ENCODE results near the gene ZNF512B.
A peak's percentile ranks its signal among the peaks of the same experiment; 100 is the strongest.
"Not testable (repeated sequence)": the region's sequence is repeated elsewhere in the genome, so short reads cannot be mapped to it uniquely, and the experiment has no call there.

ZNF512B gene

DNA sequence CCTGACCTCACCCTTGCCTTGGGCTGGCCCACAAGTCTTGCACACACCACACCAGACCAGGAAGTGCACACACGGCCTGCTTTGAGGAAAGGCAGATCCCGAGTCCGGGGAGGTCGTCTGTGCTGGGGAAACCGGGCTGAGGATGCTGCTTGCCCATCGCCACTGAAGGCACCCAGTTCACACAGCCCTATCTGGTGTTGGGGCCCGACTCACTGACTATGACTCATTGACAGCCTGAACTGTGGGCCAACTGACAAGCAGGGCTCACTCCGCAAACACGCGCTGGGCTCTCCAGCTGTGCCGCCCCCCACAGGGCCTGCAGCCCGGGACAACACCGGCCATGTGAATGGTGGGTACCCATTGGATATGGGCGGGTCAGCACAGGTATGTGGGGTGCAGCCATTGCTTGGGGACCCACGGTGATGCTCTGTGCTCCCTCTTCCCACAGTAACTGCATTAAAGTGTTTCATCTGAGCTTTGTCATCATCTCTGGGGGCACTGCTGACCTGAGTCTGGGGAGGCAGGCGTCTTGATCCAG, 8.1 kb upstream of the ZNF512B start:
- DNase-seq (ENCODE audit: low spot score): peak; percentile 65

GRCh38 chr20:63976980-63977738, 7.4 kb upstream of the ZNF512B start:
- DNase-seq (ENCODE audit: low spot score): no peak

DNA sequence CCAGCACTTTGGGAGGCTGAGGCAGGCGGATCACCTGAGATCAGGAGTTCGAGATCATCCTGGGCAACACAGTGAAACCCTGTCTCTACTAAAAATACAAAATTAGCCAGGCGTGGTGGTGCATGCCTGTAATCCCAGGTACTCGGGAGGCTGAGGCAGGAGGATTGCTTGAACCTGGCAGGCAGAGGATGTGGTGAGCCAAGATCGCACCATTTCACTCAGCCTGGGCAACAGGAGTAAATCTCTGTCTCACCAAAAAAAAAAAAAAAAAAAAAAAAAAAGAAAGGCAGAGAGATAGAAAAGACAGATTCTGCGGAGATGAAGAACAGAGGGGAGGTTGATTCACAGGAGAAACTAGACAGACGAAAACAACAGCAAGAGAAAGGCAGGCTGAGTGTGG, 6.8 kb upstream of the ZNF512B start:
- DNase-seq (ENCODE audit: low spot score): not testable (repeated sequence)

DNA sequence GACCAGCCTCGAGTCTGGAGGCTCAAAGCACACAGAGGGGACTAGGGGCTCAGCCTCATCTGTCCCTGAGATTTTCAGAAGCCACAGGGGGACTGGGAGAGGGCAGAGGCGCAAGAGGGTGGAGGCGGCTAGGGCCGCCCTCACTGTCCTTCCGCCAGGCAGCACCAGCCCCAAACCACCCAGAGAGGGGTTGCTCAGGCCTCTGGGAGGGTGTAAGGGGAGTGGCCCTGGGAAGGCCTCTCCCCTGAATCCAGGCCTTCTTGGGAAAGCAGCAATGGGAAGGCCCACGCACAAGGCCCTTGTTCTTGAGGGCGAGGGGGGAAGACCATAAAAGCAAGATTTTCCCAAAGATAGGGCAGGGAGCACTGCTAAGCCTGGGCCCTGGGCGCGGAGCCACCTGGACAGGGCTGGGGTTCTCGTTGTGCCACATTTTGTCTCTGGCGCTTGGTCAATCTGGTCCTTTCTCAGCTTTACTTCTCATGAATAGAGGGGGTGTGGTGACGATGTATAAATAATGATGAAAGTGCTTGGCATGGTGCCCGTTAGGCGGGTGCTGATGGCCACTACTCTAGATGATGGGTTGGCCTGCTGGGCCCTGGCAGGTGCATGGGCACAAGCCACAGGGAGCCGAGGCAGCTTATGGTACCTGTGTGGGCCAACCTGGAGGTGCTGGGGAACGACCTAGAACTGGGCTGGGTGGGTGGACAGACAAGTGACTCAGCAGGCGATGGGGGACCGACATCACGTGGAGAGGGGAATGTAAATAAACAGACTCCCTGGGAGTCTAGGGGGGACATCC, 4.9 kb upstream of the ZNF512B start:
- no peak for DNase-seq (ENCODE audit: low spot score)

GRCh38 chr20:63973636-63974401, 4.1 kb upstream of the ZNF512B start:
- DNase-seq (ENCODE audit: low spot score): peak; percentile 83

GRCh38 chr20:63973160-63973479, 3.4 kb upstream of the ZNF512B start:
- no peak for DNase-seq (ENCODE audit: low spot score)

DNA sequence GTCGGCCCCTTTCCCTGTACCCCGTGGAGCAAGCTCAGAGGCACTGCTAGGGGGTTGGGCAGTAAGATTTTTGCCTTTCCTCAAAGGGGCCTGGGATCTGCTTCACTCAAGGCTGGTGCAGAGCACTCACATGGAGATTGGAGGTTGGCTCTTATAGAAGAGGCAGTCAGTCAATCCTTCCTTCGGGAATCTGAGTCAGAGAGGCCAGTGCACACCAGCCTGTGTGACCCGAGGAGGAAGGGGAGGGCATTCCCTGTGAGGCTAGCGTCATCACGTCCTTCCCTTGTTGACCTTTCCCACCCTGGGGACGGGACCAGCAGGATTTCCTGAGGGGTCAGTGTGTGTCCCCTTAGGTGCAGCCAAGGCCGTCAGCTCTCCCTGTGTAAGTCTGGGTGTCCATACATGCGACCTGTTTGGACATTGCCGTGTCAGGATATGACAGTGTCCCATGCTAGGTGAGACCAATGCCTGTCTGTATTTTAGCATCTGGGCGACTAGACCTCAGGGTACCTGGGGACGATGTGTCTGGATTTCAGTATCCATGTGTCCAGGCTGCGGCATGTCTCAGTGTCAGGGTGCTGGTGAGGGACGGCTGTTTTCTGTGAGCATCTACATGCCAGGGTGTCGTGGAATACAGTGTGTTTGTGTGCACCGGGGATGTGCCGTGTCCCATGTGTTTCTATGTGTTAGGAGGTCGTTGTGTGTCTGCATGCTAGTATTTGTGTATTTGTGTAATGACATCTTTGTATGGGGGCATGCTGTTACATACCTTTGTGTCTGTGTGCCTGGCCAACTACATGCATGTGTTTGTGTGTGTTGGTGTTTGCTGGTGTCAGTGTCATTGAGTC, 2.8 kb upstream of the ZNF512B start:
- DNase-seq (ENCODE audit: low spot score): no peak

DNA sequence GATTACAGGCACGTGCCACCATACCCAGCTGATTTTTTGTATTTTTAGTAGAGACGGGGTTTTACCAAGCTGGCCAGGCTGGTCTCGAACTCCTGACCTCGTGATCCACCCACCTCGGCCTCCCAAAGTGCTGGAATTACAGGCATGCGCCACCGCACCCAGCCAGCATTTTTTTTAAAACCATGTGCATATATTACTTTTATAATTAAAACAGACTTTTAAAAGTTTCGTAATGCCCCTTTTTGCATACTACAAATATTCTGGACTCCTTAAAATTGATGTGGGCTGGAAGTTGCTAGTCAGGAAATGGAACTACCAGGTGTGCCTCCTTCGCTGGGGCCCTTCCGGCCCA, 2.2 kb upstream of the ZNF512B start:
- not testable (repeated sequence) for DNase-seq (ENCODE audit: low spot score)

DNA sequence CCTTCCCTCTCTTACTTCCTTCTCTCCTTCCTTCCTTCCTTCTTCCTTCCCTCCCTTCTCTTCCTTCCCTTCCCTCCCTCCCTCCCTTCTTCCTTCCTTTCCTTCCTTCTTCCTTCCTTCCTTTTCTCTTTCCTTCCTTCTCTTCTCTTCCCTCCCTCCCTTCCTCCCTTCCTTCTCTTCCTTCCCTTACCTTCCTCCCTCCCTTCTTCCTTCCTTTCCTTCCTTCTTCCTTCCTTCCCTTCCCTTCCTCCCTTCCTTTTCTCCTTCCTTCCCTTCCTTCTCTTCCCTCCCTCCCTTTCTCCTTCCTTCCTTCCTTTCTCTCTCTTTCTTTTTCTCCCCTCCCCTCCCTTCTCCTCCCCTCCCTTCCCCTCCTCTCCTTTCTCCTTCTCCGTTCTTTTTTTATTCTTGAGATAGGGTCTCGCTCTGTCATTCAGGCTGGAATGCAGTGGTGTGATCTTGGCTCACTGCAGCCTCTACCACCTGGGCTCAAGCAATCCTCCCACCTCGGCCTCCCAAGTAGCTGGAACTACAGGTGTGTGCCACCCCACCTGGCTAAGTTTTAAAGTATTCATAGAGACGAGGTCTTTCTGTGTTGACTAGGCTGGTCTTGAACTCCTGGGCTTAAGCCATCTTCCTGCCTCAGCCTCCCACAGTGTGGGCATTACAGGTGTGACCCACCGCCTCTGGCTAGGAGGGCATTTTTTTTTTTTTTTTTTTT, 1.1 kb upstream of the ZNF512B start:
- DNase-seq (ENCODE audit: low spot score): no peak

DNA sequence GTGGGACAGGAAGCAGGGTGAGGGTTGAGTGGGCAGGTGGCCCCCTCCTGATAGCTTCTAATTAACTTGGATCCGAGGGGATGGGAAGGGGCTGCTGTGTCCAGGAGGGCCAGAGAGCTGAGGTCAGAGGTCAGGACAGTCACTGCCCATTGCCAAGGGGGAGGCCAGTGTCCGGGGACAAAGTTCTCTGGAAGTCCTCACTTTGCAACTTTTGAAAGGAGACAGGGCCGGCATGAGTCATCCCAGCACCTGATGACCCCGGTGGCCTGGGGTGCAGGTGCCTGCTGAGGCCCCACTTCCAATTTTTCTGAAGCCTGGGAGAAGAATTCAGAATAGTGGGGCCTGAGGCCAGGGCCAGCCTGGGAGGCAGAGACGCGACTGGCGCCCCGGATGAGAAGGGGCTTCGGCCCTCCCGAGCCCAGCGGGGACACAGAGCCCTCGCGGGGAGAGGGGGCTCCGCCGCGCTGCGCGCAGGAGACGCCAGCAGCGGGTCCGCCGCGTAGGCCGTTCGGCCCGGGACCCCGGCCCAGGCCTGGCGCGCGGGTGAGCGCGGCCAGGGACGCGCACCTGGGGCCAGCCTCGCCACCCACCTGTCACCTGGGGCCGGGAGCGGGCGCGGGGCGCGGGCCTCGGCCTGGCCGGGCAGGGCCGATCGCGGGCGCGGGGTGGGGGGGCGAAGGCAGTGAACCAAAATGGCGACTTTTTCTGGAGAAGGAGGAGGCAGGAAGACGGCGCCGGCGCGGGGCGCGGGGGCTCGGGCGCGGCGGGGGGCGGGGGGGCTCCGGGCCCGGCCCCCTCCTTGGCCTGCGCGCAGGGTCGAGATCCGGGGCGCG, 586 bp downstream of the ZNF512B start:
- no peak for DNase-seq (ENCODE audit: low spot score)

DNA sequence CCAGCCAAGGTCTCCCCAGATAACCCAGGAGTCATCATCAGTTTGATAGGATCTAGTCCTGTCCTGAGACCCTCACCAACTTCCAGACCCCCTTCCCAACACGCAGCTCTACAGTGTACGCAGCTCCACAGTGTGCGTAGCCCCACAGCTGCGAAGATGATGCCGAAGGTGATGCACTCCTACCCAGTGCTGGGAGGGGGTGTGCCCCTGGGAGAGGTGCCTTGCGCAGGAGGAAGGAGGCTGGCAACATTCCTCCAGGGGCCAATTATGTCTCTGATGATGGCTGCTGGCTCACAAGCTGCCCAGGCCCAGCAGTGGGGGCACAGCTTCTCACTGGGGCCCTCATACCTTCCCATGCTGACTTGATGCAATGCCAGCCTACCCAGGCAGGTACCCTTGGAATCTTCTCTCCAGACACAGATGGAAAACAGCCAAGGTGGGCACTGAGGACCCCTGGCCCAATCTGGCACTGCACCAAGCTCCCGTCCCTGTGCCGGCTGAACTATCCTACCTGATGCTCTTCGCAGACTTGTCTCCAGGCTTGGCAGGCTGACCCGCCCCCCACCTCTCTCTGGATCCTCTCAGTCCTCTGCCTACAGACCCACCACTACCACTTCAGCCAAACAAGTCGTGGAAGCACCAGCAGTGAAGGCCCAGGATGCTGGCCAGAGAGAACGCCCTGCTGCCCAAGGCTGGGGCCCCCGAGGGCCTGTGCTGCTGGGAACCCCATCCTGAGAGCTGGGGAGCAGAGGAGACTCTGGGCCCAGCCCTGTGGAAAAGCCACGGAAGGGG, 1.4 kb downstream of the ZNF512B start:
- no peak for DNase-seq (ENCODE audit: low spot score)

DNA sequence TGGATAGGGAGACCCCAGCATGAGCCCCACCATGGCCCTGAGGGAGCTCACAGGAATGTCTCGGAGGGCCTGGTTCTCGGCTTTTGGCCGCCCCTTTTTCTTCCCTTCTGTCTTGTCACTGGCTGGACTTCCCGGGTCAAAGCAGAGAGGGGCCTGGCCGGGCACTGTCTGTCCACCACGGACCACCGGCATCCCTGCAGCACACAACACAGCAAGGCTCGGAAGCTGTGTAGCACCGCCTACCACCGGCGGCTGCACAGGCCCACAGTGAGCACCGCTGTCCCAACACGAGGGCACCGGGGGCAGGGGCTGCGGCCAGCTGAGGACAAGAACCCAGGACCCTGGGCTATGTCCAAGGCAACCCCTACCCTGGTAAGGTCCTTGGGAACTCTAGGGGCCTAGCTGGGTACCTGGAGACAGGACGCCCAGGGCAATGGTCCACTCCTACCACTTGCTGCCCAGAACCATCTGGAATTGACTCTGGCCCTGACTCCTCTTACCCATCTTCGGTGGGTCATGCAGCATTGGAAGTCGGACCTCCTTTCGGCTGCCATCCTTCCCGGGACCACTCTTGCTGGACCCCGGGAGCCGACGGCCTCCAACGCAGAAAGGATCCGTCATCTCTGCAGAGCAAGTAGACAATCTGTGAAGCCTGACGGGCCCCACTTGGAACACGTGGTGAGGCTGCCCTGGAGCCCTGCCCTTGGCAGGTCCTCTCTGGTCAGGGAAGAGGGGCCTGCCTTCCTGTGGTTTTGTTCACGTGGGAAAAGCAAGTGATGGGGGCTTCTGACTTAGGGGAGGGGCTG, 2.2 kb downstream of the ZNF512B start:
- no peak for DNase-seq (ENCODE audit: low spot score)

- DNase-seq (ENCODE audit: low spot score): no peak
Measured at GRCh38 chr20:63966944-63967322, 2.8 kb downstream of the ZNF512B start.

DNA sequence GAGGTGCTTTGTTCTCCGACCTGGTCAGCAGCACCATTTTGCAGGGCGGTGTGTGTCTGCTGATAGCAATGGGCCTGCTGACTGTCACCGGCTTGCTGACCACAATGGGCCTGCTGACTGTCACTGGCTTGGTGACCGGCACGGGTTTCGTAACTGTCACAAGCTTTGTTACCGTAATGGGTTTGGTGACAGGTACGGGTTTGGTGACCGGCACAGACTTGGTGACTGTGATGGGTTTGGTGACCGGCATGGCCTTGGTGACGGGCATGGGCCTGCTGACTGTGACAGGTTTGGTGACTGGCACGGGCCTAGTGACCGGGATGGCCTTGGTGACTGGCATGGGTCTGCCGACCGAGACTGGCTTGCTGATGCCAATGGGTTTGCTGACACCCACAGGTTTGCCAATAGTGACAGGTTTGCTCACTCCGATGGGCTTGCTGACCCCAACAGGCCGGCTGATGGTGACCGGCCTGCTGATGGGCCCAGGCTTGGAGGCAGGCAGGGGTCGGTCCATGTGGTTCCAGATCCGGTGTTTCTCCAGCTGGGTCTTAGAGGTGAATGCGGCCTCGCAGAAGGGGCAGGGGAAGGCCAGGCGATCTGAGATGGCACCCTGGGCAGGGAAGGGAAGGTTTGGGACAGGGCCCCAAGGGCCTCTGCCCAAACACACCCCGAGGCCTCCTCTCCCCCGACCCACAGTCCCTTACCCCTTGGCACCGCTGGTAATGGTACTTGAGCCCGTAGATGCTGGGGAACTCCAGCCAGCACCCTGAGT, 3.4 kb downstream of the ZNF512B start:
- DNase-seq (ENCODE audit: low spot score): no peak

DNA sequence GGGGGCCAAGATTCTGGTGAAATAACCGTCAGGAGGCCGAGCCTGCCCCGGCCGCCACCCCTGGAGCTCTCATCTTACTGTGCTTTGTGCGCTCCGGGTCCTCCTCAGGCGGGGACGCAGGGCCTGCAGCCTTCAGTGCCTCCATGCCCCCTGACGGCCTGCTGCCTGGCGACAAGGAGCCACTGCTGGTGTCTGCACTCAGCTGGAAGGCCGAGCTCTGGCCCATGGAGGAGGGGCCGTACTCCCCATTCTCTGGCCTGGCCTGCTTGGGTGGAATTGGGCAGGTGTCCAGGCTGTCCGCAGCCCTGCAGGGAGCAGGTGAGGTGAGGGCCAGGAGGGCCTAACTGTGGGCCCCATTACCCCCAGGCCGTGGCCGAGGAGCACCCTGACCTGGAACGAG, 5.3 kb downstream of the ZNF512B start:
- DNase-seq (ENCODE audit: low spot score): no peak

DNA sequence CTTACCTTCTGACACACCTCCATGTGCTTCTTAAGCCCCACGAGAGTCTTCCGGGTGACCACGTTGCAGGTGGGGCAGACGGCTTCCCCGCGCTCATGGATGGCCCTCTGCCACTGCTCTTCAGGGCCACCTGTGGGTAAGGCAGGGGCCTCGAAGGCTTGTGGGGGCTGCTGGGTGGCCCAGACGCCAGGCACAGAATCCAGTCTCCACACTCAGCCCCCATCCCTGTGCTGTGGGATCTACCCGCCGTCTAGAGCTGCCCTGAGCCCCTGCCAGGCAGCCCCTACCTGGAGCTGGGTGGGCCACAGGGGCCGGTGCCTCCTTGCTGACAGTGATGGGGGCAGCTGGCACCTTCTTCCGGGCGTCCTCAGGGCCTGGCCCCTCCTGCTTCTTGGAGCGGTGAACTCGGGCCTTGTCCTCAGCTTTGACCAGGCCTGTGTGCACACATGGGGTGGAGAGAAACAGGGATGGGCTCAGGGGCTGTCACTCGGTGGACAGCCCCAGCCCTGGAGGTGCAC, 5.9 kb downstream of the ZNF512B start:
- no peak for DNase-seq (ENCODE audit: low spot score)

DNA sequence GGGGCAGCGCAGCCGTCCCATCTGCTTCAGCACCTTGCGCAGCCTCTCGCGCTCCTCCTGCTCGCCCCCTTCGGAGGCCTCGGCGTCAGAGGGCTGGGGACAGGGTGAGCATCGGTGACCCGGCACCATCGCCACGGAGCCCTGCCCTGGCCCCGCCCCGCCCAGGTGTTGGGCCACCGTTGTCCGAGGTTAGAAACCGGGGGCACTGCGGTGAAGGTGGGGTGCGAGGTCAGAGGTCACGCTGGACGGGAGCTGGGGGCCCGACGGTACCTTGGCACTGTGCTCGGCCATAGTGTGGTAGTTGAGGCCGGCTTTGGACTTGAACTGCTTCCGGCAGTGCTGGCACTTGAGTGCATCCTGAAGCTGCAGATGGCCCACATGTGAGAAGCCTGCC, 6.4 kb downstream of the ZNF512B start:
- DNase-seq (ENCODE audit: low spot score): no peak

All from kidney tubule cell (primary cell).